ENCODE data around the gene AEN.

DNA sequence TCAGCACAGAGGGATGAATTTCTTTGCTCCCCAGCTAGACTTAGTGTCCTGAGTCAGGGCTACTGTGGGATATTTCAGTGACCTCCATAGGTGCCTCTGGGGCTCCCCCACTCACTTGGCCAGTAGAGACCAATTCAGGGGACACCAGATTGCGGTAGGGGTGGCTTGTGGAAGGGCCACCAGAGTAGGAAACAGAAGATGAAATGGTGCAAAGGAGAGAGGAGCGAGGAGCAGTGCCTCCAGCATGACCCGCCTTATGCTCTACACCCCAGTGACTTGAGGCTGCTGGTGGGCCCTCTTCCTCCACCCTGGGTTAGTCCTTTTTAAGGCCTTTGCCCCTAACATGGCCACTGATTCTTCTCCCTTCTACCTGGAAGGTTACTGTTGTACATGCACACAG lies 2.5 kb downstream of the AEN start:
- TF ChIP-seq POLR2A (IDR thresholded peaks at IDR 0.05) (no peak), CTCF (IDR thresholded peaks at IDR 0.05) (no peak)

Measured in heart left ventricle (tissue), 13 donors.